Liver (tissue), 9 donors: Measurements from ENCODE around the gene FBXO48. TPM values are rescaled to one million over a fixed set of nuclear protein-coding genes. Genes with fewer than 3 reads are reported as not detected.

ENCODE experiments used
- DNase-seq: peaks from one replicate; pipeline ENCODE4 v3.0.0-alpha.2; 2017; ENCODE audit warnings: low spot score
- H3K27ac ChIP-seq, 2 donors: one replicate each; pipeline ENCODE4 v1.7.0; 2013; ENCODE audit warnings: inconsistent platforms in 2 of 2, low read length in 2 of 2, control low read depth in 1 of 2, low read depth in 1 of 2, mild to moderate bottlenecking in 1 of 2
- H3K27me3 ChIP-seq, 4 donors: one replicate each; pipeline versions ENCODE4 v1.6.1 to v1.7.0; 2013; ENCODE audit warnings: low read length in 3 of 4, inconsistent platforms in 1 of 4, mild to moderate bottlenecking in 1 of 4, moderate library complexity in 1 of 4; ENCODE audit not compliant: control insufficient read depth in 4 of 4, insufficient read depth in 4 of 4
- H3K36me3 ChIP-seq, 4 donors: one replicate each; pipeline versions ENCODE4 v1.6.1 to v1.7.0; 2013; ENCODE audit warnings: low read length in 3 of 4, mild to moderate bottlenecking in 3 of 4, low read depth in 1 of 4, moderate library complexity in 1 of 4; ENCODE audit not compliant: control insufficient read depth in 4 of 4, insufficient read depth in 3 of 4
- H3K4me1 ChIP-seq, 4 donors: one replicate each; pipeline versions ENCODE4 v1.6.1 to v1.7.0; 2013; ENCODE audit warnings: low read length in 3 of 4, mild to moderate bottlenecking in 3 of 4, moderate library complexity in 1 of 4; ENCODE audit not compliant: control insufficient read depth in 4 of 4, insufficient read depth in 4 of 4
- H3K4me3 ChIP-seq, 3 donors: one replicate each; pipeline versions ENCODE4 v1.6.1 to v1.7.0; 2013; ENCODE audit warnings: low read length in 3 of 3, control low read depth in 1 of 3, low read depth in 1 of 3, mild to moderate bottlenecking in 1 of 3
- H3K9ac ChIP-seq, 2 donors: one replicate each; pipeline ENCODE4 v1.7.0; 2013; ENCODE audit warnings: low read length in 2 of 2, mild to moderate bottlenecking in 2 of 2, moderate library complexity in 2 of 2, control low read depth in 1 of 2, low read depth in 1 of 2
- H3K9me3 ChIP-seq, 4 donors: one replicate each; pipeline versions ENCODE4 v1.6.1 to v1.7.0; 2013; ENCODE audit warnings: low read length in 3 of 4; ENCODE audit not compliant: control insufficient read depth in 4 of 4
- CTCF ChIP-seq: fragments of 150-350 bp; IDR thresholded peaks from 2 replicates; pipeline ENCODE4 v1.5.1; 2017; ENCODE audit warnings: improper control_type of control experiment, low read depth, low read length; ENCODE audit not compliant: missing input control
- EGR1 ChIP-seq, 2 donors: IDR thresholded peaks; 2 replicates each; pipeline ENCODE4 v1.6.1; 2016 to 2018; ENCODE audit warnings: antibody characterized with exemption in 2 of 2, low read depth in 2 of 2
- FOXA1 ChIP-seq: IDR thresholded peaks from 2 replicates; pipeline ENCODE4 v1.6.1; 2016; ENCODE audit warnings: antibody characterized with exemption
- FOXA2 ChIP-seq: IDR thresholded peaks from 2 replicates; pipeline ENCODE4 v1.6.1; 2016; ENCODE audit warnings: antibody characterized with exemption
- HNF4A ChIP-seq, 2 donors: conservative IDR thresholded peaks; 2 replicates each; pipeline ENCODE4 v1.6.1; 2016; ENCODE audit warnings: antibody characterized with exemption in 2 of 2, mild to moderate bottlenecking in 2 of 2
- HNF4G ChIP-seq: IDR thresholded peaks from 2 replicates; pipeline ENCODE4 v1.6.1; 2016; ENCODE audit warnings: antibody characterized with exemption
- JUND ChIP-seq, 2 donors: IDR thresholded peaks; 2 replicates each; pipeline ENCODE4 v1.6.1; 2016; ENCODE audit warnings: antibody characterized with exemption in 2 of 2
- MAX ChIP-seq: IDR thresholded peaks from 2 replicates; pipeline ENCODE4 v1.6.1; 2016; ENCODE audit warnings: antibody characterized with exemption
- RAD21 ChIP-seq, 2 donors: IDR thresholded peaks; 2 replicates each; pipeline ENCODE4 v1.6.1; 2016; ENCODE audit warnings: antibody characterized with exemption in 2 of 2, mild to moderate bottlenecking in 2 of 2
- RXRA ChIP-seq, 2 donors: IDR thresholded peaks; 2 replicates each; pipeline ENCODE4 v1.6.1; 2017 to 2018; ENCODE audit warnings: antibody characterized with exemption in 2 of 2, mild to moderate bottlenecking in 1 of 2
- SP1 ChIP-seq: IDR thresholded peaks from 2 replicates; pipeline ENCODE4 v1.6.1; 2018; ENCODE audit warnings: antibody characterized with exemption, mild to moderate bottlenecking
- TAF1 ChIP-seq: conservative IDR thresholded peaks from 2 replicates; pipeline ENCODE4 v1.6.1; 2016; ENCODE audit warnings: antibody characterized with exemption, mild to moderate bottlenecking
- YY1 ChIP-seq: IDR thresholded peaks from 2 replicates; pipeline ENCODE4 v1.6.1; 2016; ENCODE audit warnings: antibody characterized with exemption, mild to moderate bottlenecking
- ZBTB33 ChIP-seq: IDR thresholded peaks from 2 replicates; pipeline ENCODE4 v1.6.1; 2016; ENCODE audit warnings: antibody characterized with exemption
- WGBS: extraction: QIAGEN DNeasy Blood & Tissue Kit; methylation state at CpG from one replicate; pipeline ENCODE4 v1.1.7; 2013; 5-methylcytosine and 5-hydroxymethylcytosine counted together
- polyA plus RNA-seq, 2 donors: library from polyadenylated mRNA; stranded (reverse) in 1 of 2; unstranded in 1 of 2; fragments of 200-250 nt in 1 of 2; fragments of >200 nt in 1 of 2; fragmentation: Nextera tagmentation in 1 of 2; extraction: Ambion mirVana in 1 of 2; gene quantifications; one replicate each; pipeline versions ENCODE4 v1.2.1 to v1.2.3, GENCODE V29; 2013 to 2015
- total RNA-seq, 2 donors: library from RNA; depleted of rRNA; stranded (reverse); fragments of >200 nt; gene quantifications; one replicate each; pipeline ENCODE4 v1.2.3, GENCODE V29; 2014
- TF ChIP-seq, protein P1 (sequence below): IDR thresholded peaks from 2 replicates; pipeline ENCODE4 v1.6.1; 2016; ENCODE audit warnings: antibody characterized with exemption, mild to moderate bottlenecking
- TF ChIP-seq, protein P2 (sequence below): IDR thresholded peaks from 2 replicates; pipeline ENCODE4 v1.6.1; 2016; ENCODE audit warnings: antibody characterized with exemption
- donor health status: healthy.
- donor health status: healthy.
- donor health status: healthy.
- donor health status: healthy.
- donor health status: healthy.

FBXO48 gene
- total and polyA plus RNA-seq, 4 donors = 0.45 to 1.0 (median 0.75) TPM

- no peak for DNase-seq
- Histone ChIP-seq H3K27me3 (no peaks in the 10 kb centered on the region), H3K4me1 (no peaks in the 10 kb centered on the region), H3K9me3 (no peaks in the 10 kb centered on the region), H3K4me3 (no peak overlapping the region), H3K27ac (no peak overlapping the region), H3K9ac (no peak overlapping the region), H3K36me3 (no peaks in the 10 kb centered on the region)
- 98% methylated on average over 1 of the region's 1 CpG for WGBS
- TF ChIP-seq RAD21 (IDR thresholded peaks at IDR 0.05) (no peak), ZBTB33 (no peak), JUND (IDR thresholded peaks at IDR 0.05) (no peak), HNF4A (conservative IDR thresholded peaks at IDR 0.05) (no peak), CTCF (no peak), MAX (no peak), TAF1 (no peak), RXRA (IDR thresholded peaks at IDR 0.05) (no peak), FOXA1 (no peak), EGR1 (IDR thresholded peaks at IDR 0.05; ENCODE audit: low read depth in 2 of 2) (no peak), HNF4G (no peak), FOXA2 (no peak), YY1 (no peak), SP1 (no peak)
- TF ChIP-seq, protein P1, sequence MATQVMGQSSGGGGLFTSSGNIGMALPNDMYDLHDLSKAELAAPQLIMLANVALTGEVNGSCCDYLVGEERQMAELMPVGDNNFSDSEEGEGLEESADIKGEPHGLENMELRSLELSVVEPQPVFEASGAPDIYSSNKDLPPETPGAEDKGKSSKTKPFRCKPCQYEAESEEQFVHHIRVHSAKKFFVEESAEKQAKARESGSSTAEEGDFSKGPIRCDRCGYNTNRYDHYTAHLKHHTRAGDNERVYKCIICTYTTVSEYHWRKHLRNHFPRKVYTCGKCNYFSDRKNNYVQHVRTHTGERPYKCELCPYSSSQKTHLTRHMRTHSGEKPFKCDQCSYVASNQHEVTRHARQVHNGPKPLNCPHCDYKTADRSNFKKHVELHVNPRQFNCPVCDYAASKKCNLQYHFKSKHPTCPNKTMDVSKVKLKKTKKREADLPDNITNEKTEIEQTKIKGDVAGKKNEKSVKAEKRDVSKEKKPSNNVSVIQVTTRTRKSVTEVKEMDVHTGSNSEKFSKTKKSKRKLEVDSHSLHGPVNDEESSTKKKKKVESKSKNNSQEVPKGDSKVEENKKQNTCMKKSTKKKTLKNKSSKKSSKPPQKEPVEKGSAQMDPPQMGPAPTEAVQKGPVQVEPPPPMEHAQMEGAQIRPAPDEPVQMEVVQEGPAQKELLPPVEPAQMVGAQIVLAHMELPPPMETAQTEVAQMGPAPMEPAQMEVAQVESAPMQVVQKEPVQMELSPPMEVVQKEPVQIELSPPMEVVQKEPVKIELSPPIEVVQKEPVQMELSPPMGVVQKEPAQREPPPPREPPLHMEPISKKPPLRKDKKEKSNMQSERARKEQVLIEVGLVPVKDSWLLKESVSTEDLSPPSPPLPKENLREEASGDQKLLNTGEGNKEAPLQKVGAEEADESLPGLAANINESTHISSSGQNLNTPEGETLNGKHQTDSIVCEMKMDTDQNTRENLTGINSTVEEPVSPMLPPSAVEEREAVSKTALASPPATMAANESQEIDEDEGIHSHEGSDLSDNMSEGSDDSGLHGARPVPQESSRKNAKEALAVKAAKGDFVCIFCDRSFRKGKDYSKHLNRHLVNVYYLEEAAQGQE = no peak
- TF ChIP-seq, protein P2, sequence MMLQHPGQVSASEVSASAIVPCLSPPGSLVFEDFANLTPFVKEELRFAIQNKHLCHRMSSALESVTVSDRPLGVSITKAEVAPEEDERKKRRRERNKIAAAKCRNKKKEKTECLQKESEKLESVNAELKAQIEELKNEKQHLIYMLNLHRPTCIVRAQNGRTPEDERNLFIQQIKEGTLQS = no peak
Measured at GRCh38 chr2:68478688-68479087, 11.6 kb upstream of the FBXO48 start.

GRCh38 chr2:68476454-68476853, 9.4 kb upstream of the FBXO48 start:
- Histone ChIP-seq H3K27ac (no peak overlapping the region), H3K9me3 (no peaks in the 10 kb centered on the region), H3K27me3 (no peaks in the 10 kb centered on the region), H3K4me3 (no peak overlapping the region), H3K36me3 (no peaks in the 10 kb centered on the region), H3K4me1 (no peaks in the 10 kb centered on the region), H3K9ac (no peak overlapping the region)
- DNase-seq = no peak
- TF ChIP-seq, protein P2 = no peak
- no peak for TF ChIP-seq EGR1 (IDR thresholded peaks at IDR 0.05; ENCODE audit: low read depth in 2 of 2)
- no peak for TF ChIP-seq TAF1
- no peak for TF ChIP-seq RXRA (IDR thresholded peaks at IDR 0.05)
- no peak for TF ChIP-seq ZBTB33
- TF ChIP-seq YY1 = no peak
- TF ChIP-seq, protein P1 = no peak
- TF ChIP-seq HNF4A (conservative IDR thresholded peaks at IDR 0.05) = no peak
- no peak for TF ChIP-seq FOXA1
- no peak for TF ChIP-seq RAD21 (IDR thresholded peaks at IDR 0.05)
- no peak for TF ChIP-seq HNF4G
- WGBS = 76% methylated on average over 1 of the region's 1 CpG
